Measurements from ENCODE around the gene ENKD1.

ENKD1 gene

GRCh38 chr16:67672739-67673662, 6.5 kb upstream of the ENKD1 start:
- peak; percentile 84 for DNase-seq (ENCODE audit: extremely low spot score)
- ChIA-PET POLR2A (interaction anchor here (0.5 to 0.6 kb wide), 2 partner anchors 15 to 129 kb away, joined by 3 read pairs; no protein-coding TSS in a partner anchor), CTCF (interaction anchor here (0.6 to 18.5 kb wide), 62 partner anchors 10 to 546 kb away, joined by 3 to 357 read pairs (median 4); partner anchors contain the start of genes ACD, CARMIL2, CTRL and GFOD2)
- peak; percentile 80 for TF ChIP-seq CTCF (IDR thresholded peaks at IDR 0.05; ENCODE audit: control extremely low read depth, extremely low read depth, low read depth, missing control alignments)

GRCh38 chr16:67672306-67672705, 5.8 kb upstream of the ENKD1 start:
- DNase-seq (ENCODE audit: extremely low spot score): no peak
- TF ChIP-seq CTCF (IDR thresholded peaks at IDR 0.05; ENCODE audit: control extremely low read depth, extremely low read depth, low read depth, missing control alignments): no peak
- ChIA-PET CTCF (interaction anchor here (0.6 to 18.5 kb wide), 57 partner anchors 9 to 547 kb away, joined by 3 to 357 read pairs (median 5); partner anchors contain the start of genes ACD, CARMIL2, CTRL and GFOD2), POLR2A (interaction anchor here (0.6 kb wide), 1 partner anchor 15 kb away, joined by 3 read pairs; no protein-coding TSS in a partner anchor)

- POLR2A ChIA-PET: no interaction called here
- CTCF ChIA-PET: interaction anchor here (0.7 to 18.5 kb wide), 13 partner anchors 9 to 214 kb away, joined by 3 to 357 read pairs (median 10); partner anchors contain the start of genes ACD, CTCF, PARD6A and RIPOR1
- DNase-seq (ENCODE audit: extremely low spot score): no peak
Measured at GRCh38 chr16:67669499-67670101, 3.0 kb upstream of the ENKD1 start.

GRCh38 chr16:67668495-67669157, 2.1 kb upstream of the ENKD1 start:
- DNase-seq (ENCODE audit: extremely low spot score): no peak
- TF ChIP-seq CTCF (IDR thresholded peaks at IDR 0.05; ENCODE audit: control extremely low read depth, extremely low read depth, low read depth, missing control alignments): peak; percentile 29
- ChIA-PET POLR2A (no interaction called here), CTCF (interaction anchor here (0.8 to 18.5 kb wide), 31 partner anchors 8 to 549 kb away, joined by 3 to 357 read pairs (median 5); partner anchors contain the start of genes ACD, ATP6V0D1, CTCF and PARD6A)

More at GRCh38 chr16:67669499-67670101, 3.0 kb upstream of the ENKD1 start:
- TF ChIP-seq CTCF (IDR thresholded peaks at IDR 0.05; ENCODE audit: control extremely low read depth, extremely low read depth, low read depth, missing control alignments): no peak

GRCh38 chr16:67667817-67668494, 1.4 kb upstream of the ENKD1 start:
- ChIA-PET CTCF (interaction anchor here (0.6 to 18.5 kb wide), 41 partner anchors 9 to 549 kb away, joined by 3 to 357 read pairs (median 5); partner anchors contain the start of genes ACD, ATP6V0D1, CARMIL2 and CTCF), POLR2A (no interaction called here)
- peak; percentile 92 for DNase-seq (ENCODE audit: extremely low spot score)
- peak; percentile 86 for TF ChIP-seq CTCF (IDR thresholded peaks at IDR 0.05; ENCODE audit: control extremely low read depth, extremely low read depth, low read depth, missing control alignments)

Measured in GM10248 (cell line).